Measurements from ENCODE around the gene TMC4. TPM values are rescaled to one million over a fixed set of nuclear protein-coding genes. Genes with fewer than 3 reads are reported as not detected.
A peak's percentile ranks its signal among the peaks of the same experiment; 100 is the strongest.

Gene TMC4
- polyA plus RNA-seq, 1 of the 3 experiments (the other 2 are of a cell fraction), result 2.8 TPM

DNA sequence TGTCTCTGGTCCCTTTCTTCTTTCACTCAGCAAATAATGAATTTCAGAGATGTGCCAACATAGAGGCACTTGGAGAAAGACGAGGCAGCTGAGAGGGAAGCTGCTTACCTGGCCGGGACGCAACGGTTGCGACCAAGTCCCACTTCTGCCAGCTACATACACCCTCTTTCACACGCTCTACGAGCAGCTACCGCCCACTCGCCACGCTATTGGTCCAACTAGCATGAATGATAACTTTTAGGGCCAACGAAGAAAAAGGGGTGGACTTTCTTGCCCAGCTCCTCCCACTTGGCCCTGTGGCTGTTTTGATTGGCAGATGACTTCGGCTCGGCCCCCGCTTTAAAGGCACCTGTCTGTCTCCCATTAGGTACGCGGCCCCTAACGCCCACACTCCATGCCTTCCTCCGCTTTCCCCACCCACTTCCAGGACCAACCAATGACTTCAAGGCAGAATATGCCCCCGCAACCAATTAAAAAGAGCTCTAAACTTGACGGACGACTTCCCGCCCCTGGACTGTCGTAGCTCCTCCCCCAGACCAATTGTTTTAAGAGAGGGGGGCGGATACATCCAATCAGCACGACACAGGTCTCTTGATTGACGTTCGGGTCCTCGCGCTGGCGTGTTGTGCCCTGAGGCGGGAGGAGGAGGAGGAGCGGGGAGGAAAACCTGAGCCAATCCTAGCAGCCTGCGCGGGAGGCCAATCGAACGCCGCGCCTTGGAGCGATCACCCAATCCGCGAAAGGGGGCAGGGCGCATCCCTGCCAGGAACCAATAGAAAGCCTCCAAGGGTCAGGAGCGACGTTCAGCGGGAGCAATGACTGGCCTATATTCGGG lies 35.9 kb downstream of the TMC4 start:
- Histone ChIP-seq H3K27me3 (ENCODE audit: insufficient read depth) (no peaks in the 10 kb centered on the region), H3K4me3 (ENCODE audit: low read depth in 2 of 2, low read length in 1 of 2) (peak overlapping the region; percentile 76 to 86), H3K27ac (ENCODE audit: low read depth in 2 of 2, low read length in 1 of 2) (peak overlapping the region; percentile 41 to 88; a peak in 3 of 4 replicates), H3K36me3 (replicated peaks in 1 of 2; ENCODE audit: control insufficient read depth in 1 of 2, insufficient read depth in 2 of 2, low read length in 1 of 2) (peaks cover 4 to 25% of the 10 kb centered on the region in 2 experiments), H4K20me1 (ENCODE audit: insufficient read depth) (peaks cover 37% of the 10 kb centered on the region), H3K9me2 (no peaks in the 10 kb centered on the region), H2AFZ (ENCODE audit: low read depth) (peak overlapping the region; percentile 87), H3K9ac (peak overlapping the region; percentile 98), H3F3A (replicated peaks; ENCODE audit: insufficient read depth) (no peaks in the 10 kb centered on the region), H3K4me2 (peak overlapping the region; percentile 99), H3K79me2 (ENCODE audit: insufficient read depth) (peaks cover 45% of the 10 kb centered on the region), H3K9me3 (no peaks in the 10 kb centered on the region), H3K4me1 (ENCODE audit: control insufficient read depth in 1 of 2, insufficient read depth in 2 of 2, low read depth in 1 of 2, low read length in 1 of 2) (peaks cover 0 to 24% of the 10 kb centered on the region in 2 experiments; a peak in 1 of 4 replicates)
- 1% methylated on average over 39 of the region's 46 CpGs for WGBS (ENCODE audit: low lambda C conversion rate)
- peak; percentile 96 for DNase-seq
- CTCF ChIA-PET, result interaction anchor here (1.1 to 1.3 kb wide), 2 partner anchors 20 to 31 kb away, joined by 3 read pairs; no protein-coding TSS in a partner anchor
- POLR2A ChIA-PET, result interaction anchor here (0.6 to 3.0 kb wide), 9 partner anchors 11 to 616 kb away, joined by 3 to 30 read pairs (median 3); partner anchors contain the start of genes LENG1, MBOAT7, PRPF31 and TFPT
- TF ChIP-seq FOSL2 (IDR thresholded peaks at IDR 0.05; ENCODE audit: borderline replicate concordance, low read depth) (no peak), RXRA (IDR thresholded peaks at IDR 0.05; ENCODE audit: borderline replicate concordance, low read depth) (no peak), MXI1 (IDR thresholded peaks at IDR 0.05; ENCODE audit: low read depth, low read length) (peak; percentile 67), TAF1 (IDR thresholded peaks at IDR 0.05; ENCODE audit: borderline replicate concordance, low read depth, low read length) (0 out of 2 replicates have a peak, but pooled peaks have one; percentile 40), TEAD4 (IDR thresholded peaks at IDR 0.05; ENCODE audit: borderline replicate concordance, insufficient read depth) (no peak), SMC3 (IDR thresholded peaks at IDR 0.05; ENCODE audit: low read depth, low read length) (no peak), NRF1 (IDR thresholded peaks at IDR 0.05; ENCODE audit: low read depth, low read length) (peak; percentile 47), ELF1 (IDR thresholded peaks at IDR 0.05) (no peak), MEF2A (IDR thresholded peaks at IDR 0.05; ENCODE audit: borderline replicate concordance, low read depth) (no peak), EZH2phosphoT487 (IDR thresholded peaks at IDR 0.05; ENCODE audit: borderline replicate concordance, low read depth) (no peak), NFIC (IDR thresholded peaks at IDR 0.05; ENCODE audit: borderline replicate concordance) (no peak), RAD21 (IDR thresholded peaks at IDR 0.05; ENCODE audit: low read length) (no peak), YY1 (IDR thresholded peaks at IDR 0.05; ENCODE audit: low read depth) (no peak), FOXJ3 (CRISPR knock-in tag; IDR thresholded peaks at IDR 0.05) (peak; percentile 56; the same call in 1 of the 2 replicates), TCF12 (IDR thresholded peaks at IDR 0.05) (no peak), EP300 (IDR thresholded peaks at IDR 0.05; ENCODE audit: borderline replicate concordance in 1 of 2, low read depth in 1 of 2, low read length in 1 of 2) (peak in 1 of 2 experiments; percentile 18; a peak in 1 of 4 replicates), GABPA (IDR thresholded peaks at IDR 0.05; ENCODE audit: low read depth) (no peak; the same call in 1 of the 2 replicates), GATA2 (CRISPR knock-in tag; IDR thresholded peaks at IDR 0.05) (no peak)
- TF ChIP-seq, protein P1, sequence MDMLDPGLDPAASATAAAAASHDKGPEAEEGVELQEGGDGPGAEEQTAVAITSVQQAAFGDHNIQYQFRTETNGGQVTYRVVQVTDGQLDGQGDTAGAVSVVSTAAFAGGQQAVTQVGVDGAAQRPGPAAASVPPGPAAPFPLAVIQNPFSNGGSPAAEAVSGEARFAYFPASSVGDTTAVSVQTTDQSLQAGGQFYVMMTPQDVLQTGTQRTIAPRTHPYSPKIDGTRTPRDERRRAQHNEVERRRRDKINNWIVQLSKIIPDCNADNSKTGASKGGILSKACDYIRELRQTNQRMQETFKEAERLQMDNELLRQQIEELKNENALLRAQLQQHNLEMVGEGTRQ (IDR thresholded peaks at IDR 0.05; ENCODE audit: borderline replicate concordance, low read depth, low read length), result no peak
- TF ChIP-seq, protein P2, sequence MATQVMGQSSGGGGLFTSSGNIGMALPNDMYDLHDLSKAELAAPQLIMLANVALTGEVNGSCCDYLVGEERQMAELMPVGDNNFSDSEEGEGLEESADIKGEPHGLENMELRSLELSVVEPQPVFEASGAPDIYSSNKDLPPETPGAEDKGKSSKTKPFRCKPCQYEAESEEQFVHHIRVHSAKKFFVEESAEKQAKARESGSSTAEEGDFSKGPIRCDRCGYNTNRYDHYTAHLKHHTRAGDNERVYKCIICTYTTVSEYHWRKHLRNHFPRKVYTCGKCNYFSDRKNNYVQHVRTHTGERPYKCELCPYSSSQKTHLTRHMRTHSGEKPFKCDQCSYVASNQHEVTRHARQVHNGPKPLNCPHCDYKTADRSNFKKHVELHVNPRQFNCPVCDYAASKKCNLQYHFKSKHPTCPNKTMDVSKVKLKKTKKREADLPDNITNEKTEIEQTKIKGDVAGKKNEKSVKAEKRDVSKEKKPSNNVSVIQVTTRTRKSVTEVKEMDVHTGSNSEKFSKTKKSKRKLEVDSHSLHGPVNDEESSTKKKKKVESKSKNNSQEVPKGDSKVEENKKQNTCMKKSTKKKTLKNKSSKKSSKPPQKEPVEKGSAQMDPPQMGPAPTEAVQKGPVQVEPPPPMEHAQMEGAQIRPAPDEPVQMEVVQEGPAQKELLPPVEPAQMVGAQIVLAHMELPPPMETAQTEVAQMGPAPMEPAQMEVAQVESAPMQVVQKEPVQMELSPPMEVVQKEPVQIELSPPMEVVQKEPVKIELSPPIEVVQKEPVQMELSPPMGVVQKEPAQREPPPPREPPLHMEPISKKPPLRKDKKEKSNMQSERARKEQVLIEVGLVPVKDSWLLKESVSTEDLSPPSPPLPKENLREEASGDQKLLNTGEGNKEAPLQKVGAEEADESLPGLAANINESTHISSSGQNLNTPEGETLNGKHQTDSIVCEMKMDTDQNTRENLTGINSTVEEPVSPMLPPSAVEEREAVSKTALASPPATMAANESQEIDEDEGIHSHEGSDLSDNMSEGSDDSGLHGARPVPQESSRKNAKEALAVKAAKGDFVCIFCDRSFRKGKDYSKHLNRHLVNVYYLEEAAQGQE (IDR thresholded peaks at IDR 0.05; ENCODE audit: low read depth, low read length), result no peak
- TF ChIP-seq, protein P3, sequence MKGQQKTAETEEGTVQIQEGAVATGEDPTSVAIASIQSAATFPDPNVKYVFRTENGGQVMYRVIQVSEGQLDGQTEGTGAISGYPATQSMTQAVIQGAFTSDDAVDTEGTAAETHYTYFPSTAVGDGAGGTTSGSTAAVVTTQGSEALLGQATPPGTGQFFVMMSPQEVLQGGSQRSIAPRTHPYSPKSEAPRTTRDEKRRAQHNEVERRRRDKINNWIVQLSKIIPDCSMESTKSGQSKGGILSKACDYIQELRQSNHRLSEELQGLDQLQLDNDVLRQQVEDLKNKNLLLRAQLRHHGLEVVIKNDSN (IDR thresholded peaks at IDR 0.05; ENCODE audit: borderline replicate concordance, low read depth), result no peak
- TF ChIP-seq, protein P4, sequence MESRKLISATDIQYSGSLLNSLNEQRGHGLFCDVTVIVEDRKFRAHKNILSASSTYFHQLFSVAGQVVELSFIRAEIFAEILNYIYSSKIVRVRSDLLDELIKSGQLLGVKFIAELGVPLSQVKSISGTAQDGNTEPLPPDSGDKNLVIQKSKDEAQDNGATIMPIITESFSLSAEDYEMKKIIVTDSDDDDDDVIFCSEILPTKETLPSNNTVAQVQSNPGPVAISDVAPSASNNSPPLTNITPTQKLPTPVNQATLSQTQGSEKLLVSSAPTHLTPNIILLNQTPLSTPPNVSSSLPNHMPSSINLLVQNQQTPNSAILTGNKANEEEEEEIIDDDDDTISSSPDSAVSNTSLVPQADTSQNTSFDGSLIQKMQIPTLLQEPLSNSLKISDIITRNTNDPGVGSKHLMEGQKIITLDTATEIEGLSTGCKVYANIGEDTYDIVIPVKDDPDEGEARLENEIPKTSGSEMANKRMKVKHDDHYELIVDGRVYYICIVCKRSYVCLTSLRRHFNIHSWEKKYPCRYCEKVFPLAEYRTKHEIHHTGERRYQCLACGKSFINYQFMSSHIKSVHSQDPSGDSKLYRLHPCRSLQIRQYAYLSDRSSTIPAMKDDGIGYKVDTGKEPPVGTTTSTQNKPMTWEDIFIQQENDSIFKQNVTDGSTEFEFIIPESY (IDR thresholded peaks at IDR 0.05; ENCODE audit: borderline replicate concordance, low read depth), result no peak
- TF ChIP-seq, protein P5, sequence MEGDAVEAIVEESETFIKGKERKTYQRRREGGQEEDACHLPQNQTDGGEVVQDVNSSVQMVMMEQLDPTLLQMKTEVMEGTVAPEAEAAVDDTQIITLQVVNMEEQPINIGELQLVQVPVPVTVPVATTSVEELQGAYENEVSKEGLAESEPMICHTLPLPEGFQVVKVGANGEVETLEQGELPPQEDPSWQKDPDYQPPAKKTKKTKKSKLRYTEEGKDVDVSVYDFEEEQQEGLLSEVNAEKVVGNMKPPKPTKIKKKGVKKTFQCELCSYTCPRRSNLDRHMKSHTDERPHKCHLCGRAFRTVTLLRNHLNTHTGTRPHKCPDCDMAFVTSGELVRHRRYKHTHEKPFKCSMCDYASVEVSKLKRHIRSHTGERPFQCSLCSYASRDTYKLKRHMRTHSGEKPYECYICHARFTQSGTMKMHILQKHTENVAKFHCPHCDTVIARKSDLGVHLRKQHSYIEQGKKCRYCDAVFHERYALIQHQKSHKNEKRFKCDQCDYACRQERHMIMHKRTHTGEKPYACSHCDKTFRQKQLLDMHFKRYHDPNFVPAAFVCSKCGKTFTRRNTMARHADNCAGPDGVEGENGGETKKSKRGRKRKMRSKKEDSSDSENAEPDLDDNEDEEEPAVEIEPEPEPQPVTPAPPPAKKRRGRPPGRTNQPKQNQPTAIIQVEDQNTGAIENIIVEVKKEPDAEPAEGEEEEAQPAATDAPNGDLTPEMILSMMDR (IDR thresholded peaks at IDR 0.05), result no peak

All from SK-N-SH (cell line).